Measurements from ENCODE around the gene PRM1.

PRM1 gene, protein sequence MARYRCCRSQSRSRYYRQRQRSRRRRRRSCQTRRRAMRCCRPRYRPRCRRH

DNA sequence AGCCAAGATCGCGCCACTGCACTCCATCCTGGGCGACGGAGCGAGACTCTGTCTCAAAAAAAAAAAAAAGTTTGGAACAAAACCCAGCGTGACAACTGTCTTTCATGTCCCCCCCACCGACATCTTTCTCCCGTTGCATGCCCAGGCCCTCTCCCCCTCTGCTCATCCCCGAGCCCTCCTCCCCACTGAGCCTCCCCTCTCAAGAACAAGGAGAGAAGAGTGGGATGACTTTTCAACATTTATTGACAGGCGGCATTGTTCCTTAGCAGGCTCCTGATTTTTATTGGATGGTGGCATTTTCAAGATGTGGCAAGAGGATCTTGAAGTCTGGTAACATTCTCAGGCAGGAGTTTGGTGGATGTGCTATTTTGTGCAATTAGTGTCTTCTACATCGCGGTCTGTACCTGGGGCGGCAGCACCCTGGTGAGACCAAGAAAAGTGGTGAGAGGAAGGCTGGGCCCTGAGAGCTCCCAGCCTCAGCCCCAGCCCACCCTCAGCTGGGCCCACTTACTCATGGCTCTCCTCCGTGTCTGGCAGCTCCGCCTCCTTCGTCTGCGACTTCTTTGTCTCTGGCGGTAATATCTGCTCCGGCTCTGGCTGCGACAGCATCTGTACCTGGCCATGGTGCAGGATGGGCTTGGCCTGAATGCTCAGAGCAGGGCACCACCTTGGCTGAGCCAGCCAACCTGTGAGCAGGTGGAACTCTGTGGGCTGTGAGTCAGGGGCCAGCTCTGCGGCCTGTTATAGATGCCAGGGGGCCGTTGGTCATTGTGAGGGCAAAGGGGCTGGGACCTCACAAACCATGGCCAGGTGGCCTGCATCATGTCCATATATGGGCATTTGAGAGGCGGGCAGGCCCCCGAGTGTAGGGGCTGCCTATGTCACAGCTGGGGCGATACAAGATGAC lies at the start of gene PRM1:
PRM1 (minus strand) TSS at position 715 of the 907 bp plus-strand sequence; CDS start at position 623, 92 bp downstream.
- no peak for DNase-seq (ENCODE audit: low spot score)

DNA sequence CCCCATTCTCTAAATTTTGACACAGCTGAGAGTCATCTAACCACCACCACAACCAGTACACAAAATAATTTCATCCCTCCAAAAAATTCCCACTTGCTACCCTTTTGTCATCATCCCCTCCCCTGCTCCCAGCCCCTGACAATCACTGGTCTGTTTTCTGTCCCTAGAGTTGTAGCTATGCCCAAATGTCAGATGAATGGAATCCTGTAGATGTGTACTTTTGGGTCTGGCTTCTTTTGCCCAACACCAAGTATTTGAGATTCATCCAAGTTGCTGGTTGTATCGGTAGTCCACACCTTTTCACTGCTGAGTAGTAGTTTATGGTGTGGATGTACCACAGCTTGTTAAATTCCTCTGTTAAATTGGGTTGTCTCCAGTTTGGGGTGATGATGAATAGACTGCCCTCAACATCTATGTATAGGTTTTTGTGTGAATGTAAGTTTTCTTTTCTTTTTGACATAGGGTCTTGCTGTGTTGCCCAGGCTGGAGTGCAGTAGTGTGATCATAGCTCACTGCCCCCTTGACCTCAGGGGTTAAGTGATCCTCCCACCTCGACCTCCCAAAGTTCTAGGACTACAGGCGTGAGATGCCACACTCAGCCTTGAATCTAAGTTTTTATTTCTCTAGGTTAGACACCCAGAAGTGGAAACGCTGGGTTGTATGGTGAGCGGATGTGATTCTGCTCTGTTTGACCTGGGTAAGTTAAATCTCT lies 49.6 kb upstream of the PRM1 start:
- no peak for DNase-seq (ENCODE audit: low spot score)

DNA sequence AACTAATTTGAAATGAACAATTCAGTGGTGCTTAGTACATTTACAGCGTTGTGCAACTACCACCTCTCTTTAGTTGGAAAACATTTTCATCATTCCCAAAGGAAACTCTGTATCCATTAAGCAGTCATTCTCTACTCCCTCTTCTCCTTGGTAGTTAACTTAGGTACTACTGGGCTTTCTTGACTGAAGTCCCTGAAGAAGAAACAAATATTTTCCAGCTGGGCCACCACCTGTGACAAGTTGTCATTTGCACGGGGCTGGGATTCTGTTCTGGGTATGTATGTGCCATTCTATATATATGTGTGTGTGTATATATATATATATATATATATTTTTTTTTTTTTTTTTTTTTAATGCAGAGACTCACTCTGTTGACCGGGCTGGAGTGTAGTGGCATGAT lies 48.8 kb upstream of the PRM1 start:
- DNase-seq (ENCODE audit: low spot score): no peak

DNA sequence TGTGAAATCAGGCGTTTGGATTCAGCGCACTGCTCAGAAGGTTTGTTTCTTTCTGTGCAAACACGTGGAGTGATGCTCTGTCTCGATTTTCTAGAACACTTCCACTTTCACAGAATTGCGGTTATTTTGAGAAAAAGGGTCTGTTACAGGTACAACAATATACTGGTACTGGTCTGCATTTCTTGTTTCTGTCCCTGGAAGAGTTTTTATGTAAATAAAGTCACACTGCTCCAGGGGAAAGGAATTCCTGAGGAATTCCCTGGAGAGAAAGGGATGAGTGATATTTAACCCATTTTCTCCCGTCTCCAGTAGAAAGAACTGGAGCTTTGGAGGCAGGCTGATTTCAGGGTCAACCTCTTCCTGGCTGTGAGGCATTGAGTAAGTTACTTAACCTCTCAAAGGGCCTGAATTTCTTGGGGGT lies 48.0 kb upstream of the PRM1 start:
- DNase-seq (ENCODE audit: low spot score): no peak

DNA sequence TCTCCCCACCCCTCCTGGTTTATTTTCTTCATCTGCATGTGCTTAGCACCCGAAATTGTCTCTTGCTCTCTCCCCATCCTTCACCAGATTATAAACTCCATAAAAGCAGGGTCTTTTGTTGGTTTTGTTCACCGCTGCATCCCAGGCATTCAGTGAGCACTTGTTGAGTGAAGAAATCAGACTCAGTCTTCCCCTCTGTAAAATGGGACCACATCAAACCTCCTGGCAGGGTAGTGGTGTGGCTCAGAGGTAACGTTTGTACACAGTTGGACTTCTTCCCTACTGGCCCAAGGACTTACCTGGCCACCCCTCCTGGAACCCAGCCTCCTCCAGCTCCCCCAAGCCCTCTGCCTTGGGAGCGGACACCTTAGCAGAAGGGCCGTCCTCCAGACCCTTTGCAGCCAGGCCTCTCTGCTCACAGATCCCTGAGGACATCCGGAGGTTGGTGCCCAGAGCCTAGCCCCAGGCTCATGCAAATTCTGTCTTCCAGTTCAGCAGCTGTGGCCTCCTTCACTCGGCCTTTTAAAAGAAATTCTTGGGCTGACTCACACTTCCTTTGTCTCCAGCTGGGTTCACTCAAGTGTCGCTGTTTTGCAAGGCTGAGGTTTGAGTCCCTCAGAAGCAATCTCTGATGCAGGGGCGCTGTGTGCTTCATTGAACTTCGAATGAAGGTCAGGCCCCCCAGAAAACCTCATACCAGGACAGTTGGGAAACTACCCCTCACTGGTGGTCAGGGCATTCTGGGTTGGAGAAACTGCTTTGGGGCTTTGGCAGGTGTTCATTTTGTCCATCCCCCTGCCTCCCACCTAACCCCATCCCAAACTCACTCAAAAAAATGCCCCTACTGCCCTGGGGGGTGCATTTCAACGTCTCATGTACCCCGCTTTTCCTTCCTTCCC lies 47.3 kb upstream of the PRM1 start:
- no peak for DNase-seq (ENCODE audit: low spot score)

DNA sequence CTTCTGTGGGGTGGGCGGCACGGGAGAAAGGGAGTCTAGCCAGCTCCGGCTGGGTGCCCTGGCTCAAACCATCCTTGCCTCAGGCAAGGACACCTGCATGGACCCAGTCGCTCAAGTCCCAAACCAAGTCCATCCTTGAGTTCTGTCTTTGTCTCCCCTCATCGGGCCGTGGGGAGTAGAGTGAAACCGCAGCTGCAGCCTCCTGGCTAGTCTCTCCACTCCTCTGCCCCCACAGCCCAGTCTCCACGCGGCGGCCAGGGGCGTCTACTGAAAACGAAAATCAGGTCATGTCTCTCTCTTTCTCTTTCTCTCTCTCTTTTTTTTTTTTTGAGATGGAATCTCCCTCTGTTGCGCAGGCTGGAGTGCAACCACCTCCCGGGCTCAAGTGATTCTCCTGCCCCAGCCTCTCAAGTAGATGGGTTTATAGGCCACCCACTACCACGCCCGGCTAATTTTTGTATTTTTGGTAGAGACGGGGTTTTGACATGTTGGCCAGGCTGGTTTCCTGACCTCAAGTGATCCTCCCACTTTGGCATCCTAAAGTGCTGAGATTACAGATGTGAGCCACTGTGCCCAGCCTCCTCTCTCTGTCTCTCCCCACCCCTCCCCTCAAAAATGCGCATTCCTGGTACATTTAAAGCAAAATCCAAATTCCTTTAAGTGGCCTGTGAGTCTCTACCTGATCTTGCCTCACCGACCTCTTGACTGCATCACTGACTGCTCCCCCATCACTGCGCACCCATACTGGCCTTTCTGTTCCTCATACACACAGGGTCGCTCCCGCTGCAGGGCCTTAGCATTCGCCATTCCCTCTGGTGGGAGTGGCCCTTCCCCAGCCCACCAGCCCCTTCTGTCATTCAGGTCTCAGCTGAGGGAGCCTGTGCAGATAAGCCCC lies 46.4 kb upstream of the PRM1 start:
- DNase-seq (ENCODE audit: low spot score): no peak

DNA sequence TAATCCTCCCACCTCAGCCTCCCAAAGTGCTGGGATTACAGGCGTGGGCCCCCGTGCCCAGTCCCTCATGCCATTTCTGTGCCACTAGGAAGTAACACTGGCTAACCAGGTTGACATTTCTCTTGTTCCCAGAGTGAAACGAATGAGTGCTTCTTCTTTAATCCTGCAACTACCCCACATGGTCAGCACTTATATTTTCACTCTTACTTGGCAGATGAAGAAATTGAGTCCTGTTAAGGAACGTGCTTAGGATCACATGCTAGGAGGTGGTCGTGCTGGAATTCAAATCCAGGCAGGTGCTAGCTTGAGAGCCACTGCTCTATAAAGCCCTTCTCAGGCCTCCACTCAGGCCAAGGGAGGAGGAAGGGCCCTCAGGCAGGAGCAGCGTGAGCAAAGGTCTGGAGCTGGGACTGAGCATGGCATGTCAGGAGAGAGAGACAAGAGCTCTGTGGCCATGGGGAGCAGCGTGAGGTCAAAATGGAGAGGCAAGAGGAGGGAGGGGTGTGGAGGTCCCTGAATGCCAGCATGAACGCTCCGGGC lies 45.7 kb upstream of the PRM1 start:
- no peak for DNase-seq (ENCODE audit: low spot score)

DNA sequence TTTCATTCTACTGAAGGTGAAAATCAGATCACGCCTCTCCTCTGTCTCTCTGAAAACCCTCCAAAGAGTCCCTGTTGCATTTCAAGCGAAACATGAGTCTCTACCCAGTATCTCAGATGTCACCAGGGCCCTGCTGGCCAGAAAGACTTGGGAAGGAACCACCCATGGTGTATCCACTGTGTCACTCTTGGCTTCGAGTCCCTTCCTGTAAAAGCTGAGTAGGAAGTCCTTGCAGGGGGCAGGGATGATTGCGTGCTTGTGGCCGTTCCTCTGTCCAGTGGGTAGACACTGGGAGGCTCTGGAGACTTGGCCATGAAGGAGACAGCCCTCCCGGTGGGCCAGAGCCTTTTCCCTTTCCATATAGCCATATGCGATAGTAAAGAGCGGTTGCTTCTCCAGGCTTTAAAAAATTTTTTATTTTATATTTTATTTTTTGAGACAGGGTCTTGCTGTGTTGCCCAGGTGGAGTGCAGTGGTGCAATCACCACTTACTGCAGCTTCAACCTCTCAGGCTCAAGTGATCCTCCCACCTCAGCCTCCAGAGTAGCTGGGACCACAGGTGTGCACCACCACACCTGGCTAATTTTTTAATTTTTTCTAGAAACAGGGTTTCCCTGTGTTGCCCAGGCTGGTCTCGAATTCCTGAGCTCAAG lies 45.1 kb upstream of the PRM1 start:
- DNase-seq (ENCODE audit: low spot score): no peak

DNA sequence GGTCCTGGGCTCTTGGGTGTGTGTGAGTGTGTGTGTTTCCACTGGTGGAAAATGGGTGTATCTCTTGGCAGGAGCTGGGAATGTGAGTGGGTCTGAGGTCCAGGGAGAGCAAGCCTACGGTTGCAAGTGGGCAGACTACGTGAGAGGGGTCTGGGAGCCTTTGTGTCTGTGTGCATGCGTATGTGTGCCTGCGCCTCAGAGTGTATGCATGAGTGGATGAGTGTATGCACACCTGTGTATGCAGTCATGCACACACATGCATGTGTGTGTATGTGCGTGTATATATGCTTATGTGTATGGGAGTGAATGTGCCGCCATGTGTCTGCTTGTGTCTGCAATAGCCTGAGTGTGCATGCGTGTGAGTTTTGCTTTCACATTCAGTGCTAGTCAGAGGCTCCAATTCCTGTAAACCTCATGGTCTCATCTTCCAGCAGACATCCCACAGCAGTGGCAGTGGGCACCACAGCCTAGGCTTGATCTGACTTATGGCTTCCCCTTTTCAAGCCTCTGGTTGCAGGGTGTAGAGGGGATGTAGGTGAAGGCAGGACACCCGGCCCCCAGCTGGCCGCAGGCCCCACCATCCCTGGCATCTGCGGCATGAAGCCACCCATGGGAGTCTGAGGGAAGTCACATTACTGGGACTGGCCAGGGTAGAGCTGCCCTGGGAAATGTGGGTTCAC lies 44.4 kb upstream of the PRM1 start:
- no peak for DNase-seq (ENCODE audit: low spot score)

DNA sequence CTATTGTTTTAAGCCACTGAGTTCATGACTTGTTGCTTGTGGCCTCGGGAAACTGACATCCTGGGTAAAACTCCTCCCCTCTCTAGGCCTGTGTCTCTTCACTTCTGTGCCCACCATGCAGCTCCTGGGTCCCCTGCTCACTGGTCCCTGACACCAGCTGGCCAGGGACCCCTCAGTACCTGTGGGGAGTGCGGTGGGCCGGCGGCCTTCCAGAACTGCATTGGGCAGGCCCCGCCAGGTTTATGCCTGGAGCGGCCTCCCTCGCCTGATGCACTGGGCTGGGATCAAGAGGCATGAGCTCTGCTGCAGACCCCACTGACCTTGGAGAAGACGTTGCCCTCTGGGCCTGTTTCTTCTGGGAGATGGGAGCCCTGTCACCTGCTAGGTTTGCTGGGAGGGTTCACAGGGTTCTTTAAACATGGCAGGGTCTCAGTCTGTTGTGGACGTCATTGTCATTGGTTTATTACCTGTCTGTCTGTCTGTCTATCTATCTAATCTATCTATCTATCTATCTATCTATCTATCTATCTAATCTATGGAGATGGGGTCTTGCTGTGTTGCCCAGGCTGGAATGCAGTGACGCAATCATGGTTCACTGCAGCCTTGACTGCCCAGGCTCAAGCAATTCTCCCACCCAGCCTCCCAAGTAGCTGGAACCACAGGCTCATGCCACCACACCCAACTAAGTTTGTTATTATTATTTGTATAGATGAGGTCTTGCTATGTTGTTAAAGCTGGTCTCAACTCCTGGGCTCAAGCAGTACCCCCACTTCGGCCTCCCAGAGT lies 42.6 kb upstream of the PRM1 start:
- no peak for DNase-seq (ENCODE audit: low spot score)

DNA sequence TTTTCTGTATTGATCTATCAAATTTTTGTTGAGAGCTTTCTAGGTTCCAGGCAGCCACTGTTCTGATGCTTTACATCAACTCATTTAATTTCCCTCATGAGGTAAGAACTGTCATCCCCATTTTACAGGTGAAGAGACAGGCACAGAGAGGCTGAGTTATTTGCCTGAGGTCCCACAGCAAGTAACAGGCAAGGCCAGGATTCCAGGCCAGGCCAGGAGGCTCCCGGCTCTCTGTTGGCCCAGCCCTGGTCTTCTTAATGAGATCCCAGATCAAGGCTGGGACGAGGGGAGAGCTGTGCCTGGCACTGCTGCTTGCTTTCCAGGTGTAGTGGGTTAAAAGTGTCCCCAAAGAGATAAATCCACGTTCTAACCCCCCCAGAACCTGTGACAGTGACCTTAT lies 41.7 kb upstream of the PRM1 start:
- DNase-seq (ENCODE audit: low spot score): no peak

DNA sequence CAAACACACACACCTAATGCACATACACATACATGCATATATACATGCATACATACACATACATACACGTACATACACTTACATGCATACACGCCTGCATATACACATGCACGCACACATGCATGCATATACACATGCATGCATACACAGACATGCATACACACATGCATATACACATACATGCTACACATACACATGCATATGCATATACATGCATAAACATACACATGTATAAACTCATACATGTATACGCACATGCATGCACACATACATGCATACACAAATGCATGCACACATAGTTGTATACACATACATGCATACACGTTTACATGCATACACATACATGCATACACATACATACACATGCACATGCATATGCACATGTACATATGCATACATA lies 40.5 kb upstream of the PRM1 start:
- no peak for DNase-seq (ENCODE audit: low spot score)

DNA sequence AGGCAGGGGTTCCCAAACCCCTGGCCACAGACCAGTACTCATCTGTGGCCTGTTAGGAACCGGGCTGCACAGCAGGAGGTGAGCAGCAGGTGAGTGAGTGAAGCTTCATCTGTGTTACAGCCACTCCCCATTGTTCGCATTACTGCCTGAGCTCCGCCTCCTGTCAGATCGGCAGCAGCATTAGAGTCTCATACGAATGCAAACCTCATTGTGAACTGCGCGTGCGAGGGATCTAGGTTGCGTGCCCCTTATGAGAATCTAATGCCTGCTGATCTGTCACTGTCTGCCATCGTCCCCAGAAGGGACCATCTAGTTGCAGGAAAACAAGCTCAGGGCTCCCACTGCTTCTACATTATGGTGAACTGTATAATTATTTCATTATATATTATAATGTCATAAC lies 39.0 kb upstream of the PRM1 start:
- DNase-seq (ENCODE audit: low spot score): no peak

DNA sequence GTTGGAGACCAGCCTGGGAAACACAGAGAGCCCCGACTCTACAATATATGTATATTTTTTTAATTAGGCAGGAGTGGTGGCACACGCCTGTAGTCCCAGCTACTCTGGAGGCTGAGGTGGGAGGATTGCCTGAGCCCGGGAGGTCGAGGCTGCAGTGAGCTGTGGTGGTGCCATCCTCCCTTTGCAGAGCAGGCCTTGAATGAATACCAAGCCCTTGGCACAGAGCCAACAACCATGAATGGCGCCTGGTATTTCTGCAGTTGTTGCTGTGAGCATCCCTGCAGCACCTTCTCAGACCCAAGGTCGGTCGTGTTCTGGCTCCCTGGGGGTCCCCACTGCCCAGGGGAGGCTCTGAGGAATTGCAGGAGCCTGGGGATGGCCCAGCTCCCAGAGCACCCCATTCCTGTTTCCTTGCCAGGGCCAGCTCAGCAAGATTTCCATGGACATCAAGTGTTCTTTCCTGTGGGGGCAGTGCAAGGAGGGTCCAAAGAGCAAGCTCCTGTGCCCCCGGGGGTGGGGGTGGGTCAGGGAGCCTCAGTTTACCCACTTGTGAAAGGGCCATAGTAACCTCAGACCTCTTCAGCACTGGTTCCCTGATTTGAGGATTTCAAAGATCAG lies 38.5 kb upstream of the PRM1 start:
- DNase-seq (ENCODE audit: low spot score): peak; percentile 59

DNA sequence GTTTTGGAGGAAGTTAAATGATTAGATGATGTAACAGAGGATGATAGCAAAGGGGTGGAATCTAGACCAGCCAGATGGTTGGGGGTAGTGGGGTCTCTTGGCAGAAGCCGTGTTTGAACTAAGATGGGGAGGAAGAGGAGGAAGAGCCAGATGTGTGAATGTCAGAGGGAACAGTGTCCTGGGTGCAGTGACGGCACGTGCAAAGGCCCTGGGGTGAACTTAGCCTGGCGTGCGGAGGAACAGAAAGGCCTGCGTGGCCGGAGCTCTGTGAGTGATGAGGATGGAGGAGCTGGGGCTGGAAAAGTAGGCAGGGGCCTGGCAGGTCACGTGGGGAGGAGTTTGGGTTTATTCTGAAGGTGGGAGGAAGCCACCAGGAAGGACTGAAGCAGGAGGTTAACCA lies 37.7 kb upstream of the PRM1 start:
- no peak for DNase-seq (ENCODE audit: low spot score)

DNA sequence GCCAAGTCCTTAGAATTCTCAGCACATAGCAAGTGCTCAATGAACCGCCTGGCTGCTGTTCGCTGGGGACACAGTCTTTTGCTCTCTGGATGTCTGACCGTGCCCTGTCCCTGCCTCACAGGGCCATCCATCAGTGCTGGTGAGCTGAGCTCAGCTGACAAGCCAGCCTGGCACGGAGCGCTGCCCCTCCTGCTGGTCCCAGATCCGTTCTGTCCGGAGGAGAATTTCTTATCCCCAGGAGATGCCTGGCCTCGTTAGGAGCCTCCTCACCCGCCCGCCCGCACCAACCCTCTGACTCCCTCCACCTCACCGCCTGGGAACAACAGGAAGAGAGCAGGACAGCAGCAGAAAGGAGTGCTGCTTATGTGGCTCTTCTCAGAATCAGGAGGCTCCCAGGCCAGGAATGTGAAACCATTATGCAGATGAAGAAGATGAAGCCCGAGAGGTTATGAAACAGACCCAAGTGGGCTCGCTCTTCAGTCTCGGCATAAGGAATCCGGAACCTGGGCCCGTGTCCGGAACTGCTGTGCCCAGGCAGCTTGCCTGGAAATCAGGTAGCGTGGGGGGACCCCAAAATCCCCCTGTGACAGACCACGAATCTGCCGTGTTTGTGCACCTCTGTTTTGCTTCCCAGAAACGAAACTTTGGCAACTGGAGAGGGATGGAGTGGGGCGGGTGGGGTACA lies 35.3 kb upstream of the PRM1 start:
- no peak for DNase-seq (ENCODE audit: low spot score)

DNA sequence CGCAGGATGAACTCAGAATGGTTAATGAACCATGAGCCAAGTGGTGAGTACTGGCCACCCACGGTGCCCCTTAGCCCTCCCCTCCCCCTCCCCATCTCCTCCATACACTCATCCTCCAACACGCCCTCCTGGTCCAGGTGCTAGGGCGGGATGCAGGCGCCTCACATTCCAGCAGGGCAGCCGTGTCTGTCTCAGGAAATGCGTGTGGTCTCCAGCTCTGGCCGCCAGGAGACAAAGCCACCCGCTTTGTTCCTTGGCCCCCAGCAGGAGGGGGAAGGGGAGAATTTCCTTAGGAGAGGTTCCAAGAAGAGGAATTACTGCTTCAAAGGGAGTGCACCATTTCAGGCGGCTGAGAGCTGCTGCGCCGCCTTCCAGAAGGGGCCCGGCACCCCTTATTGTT lies 34.4 kb upstream of the PRM1 start:
- DNase-seq (ENCODE audit: low spot score): no peak

DNA sequence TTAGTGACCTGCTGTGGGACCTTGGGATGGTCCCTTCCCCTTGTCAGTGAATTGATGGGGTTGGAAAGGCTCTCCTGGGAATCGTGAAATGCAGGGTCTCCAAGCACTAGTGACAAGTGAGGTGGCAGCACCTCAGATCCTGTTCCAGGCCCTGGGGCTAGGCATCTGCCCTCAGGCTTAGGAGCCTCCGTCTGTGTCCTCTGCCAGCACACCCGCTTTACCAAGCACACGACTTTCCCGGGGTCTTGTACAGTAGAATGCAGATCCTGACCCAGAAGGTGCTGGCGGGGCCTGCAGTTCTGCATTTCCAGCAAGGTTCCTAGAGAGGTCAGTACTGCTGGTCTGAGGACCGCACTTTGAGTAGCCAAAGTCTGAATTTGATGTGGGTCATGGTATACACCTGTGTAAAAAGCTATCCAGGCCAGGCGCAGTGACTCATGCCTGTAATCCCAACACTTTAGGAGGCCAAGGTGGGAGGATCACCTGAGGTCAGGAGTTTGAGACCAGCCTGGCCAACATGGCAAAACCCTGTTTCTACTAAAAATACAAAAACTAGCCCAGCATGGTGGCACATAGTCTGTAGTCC lies 33.3 kb upstream of the PRM1 start:
- DNase-seq (ENCODE audit: low spot score): no peak

All from hematopoietic multipotent progenitor cell treated with erythropoietin and hydrocortisone succinate and interleukin-3 and kit ligand, for 15 days (in vitro differentiated cells).